ENCODE results near the gene CDKAL1.
"Not testable (repeated sequence)": the region's sequence is repeated elsewhere in the genome, so short reads cannot be mapped to it uniquely, and the experiment has no call there.

The CDKAL1 gene

DNA sequence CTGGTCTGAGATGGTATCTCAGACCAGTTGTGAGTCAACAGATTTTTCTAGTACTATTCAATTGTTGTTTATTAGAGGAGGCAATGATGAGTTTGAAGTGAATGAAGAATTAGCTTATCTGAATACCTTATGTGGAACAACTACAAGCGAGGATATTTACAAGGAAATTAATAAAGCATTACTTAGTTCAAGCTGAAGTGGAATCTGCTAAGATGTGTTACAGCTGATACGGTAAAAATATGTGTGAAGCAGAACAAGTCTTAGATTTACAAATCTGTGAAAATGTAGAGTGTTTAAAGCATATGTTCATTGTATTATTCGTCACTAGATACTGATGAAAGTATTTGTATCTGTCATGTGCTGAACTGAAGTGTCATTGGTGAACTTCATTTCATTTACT is 272.4 kb downstream of the CDKAL1 start:
- DNase-seq: no peak

DNA sequence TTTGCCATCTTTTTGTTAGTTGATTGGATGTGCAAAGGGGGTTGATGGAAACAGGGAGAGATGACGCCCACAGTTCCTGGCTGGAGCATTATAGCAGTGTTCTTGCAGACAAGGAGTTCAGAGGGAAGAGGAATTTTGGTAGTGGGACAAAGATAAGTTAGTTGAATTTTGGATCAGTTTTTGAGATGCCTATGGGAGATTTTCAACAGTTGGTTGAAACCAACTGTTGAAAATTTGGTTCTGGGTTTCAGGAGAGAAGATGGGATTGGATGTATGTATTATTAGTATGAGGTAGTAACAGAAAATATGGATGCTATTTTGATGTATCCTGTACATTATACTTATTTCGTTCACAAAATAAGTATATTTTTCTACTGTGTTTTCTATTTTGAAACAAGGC is 274.2 kb downstream of the CDKAL1 start:
- DNase-seq: no peak

DNA sequence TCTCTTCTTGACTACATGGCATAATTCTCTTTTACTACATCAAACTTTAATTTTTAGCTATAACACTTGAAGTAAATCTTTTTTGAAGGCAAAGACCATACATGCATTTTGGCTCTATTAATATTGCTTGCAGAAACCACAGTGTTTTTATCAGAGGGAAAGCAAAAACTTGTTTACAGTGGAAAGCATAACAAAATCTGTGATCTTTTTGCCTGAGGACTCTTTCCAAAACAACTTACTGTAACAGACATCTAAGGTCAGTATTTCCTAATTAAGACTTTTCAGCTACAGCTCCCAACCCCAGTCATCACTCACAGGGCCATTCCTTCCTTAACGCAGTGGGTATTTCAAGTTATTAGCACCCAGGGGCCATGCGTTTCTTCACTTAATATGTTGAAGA is 274.7 kb downstream of the CDKAL1 start:
- no peak for DNase-seq

DNA sequence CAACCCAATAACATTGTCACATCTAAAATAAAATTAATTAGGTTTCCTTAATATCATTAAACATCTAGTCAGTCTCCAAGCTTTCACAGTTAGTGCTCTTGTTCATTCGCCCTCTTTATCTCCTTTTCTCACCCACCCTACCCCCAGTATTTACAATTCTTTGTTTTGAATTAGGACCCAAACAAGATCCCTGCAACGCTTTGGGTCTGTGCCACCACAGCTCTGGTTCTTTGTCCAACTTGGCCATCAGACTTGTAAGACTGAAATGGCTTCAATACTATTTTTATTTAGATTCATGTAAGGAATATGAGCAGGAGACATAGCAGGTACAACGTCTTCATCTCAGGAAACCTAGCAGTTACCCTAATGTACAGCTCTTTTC is 276.5 kb downstream of the CDKAL1 start:
- DNase-seq: no peak

DNA sequence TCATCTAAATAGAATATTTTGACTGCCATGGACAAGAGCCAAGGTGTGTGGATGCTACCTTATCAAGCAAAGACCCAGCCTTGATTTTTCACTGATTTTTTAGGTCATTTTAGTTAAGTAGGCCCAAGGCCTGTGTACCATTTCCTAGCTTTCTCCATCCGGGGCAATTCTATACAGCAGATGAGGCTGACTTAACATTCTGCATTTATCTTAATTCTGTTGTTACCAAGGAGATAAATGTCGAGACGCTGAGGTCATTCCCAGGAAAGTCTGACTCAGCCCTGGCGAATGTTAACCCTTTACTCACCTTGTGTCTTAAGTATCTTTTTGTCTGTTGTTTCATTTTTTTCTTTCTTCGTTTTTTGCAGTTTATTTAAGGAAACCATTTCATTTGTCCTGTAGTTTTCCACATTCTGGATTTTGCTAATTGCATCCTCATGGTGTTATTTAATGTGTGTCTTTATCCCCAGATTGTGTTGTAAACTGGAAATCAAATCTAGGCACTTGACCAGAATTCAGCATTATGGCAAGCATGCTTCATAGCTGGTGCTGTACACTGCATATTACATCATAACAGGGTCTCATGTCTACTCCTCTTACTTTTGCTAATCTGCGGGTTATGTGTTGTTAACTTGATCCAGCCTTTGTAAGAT is 277.0 kb downstream of the CDKAL1 start:
- peak; percentile 98 for DNase-seq

DNA sequence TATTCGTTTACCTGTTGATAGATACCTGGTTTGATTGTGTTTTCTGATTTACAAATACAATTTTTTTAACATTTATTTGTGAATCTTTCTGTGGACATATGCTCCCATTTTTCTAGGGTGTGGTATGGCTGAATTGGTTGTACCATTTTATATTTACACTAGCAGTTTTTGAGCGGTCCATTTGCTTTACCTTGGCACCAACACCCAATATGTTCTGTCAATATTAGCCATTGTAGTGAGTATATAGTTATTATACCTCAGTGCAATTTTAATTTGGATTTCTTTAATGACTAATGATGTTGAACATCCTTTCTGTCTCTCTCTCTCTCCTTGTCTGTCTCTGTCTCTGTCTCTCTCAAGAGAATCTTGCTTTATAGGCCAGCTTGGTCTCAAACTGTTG is 278.5 kb downstream of the CDKAL1 start:
- DNase-seq: no peak

DNA sequence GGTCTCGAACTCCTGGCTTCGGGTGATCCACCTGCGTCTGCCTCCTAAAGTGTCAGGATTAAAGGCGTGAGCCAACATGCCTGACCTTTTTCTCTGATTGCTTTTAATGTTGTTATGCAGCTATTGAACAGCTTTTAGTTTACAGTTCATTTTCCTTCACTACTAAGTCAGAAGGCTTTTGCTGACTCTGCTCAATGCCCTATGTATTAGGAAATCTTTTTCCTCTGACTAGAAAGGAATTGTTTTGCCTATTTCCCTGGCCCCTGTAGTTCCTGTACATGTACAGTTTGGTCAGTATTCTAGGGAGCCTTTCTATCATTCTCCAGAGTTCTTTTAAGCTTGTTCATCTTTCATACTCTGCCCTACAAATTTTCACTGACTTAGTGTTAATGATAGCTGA is 280.2 kb downstream of the CDKAL1 start:
- DNase-seq: no peak

DNA sequence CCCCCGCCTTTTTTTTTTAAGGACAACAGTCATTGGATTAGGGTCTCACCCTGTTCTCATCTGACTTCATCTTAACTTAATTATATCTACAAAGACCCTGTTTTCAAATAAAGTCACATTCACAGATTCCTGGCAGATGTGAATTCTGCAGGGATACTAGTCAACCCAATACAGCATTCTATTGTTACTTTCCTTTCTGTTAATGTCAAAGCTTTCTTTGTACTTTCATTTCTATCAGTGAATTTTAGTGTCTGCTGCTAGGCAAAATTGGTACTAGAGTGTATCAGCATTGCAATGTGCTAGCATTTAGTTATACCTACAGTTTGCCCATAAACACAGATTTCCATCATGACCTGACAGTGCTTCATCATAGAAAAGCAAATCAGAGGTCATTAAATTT is 281.9 kb downstream of the CDKAL1 start:
- no peak for DNase-seq

DNA sequence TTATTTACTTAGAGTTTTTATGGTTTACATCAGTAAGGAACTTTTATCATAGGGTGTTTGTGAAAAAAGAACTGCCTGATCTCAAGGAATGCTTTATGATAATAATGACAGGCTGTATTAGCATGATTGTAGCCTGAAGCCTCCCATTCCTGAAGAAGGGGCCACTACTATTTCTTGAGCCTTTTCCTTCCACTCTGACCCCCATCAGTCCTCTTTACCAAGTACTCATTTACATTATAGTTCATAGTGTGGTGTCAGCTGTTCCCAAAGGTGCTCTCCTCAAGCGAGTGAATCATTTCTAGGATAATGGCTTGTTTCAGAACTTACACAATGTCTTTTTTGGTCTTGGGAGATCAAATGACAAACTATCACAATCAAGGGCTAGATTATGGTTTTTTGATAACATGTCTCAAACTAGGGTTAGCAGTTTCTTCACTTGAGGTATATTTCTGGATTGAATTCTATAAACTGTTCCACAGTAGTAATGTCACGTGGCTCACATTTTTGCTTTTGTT is 283.6 kb downstream of the CDKAL1 start:
- DNase-seq: no peak

DNA sequence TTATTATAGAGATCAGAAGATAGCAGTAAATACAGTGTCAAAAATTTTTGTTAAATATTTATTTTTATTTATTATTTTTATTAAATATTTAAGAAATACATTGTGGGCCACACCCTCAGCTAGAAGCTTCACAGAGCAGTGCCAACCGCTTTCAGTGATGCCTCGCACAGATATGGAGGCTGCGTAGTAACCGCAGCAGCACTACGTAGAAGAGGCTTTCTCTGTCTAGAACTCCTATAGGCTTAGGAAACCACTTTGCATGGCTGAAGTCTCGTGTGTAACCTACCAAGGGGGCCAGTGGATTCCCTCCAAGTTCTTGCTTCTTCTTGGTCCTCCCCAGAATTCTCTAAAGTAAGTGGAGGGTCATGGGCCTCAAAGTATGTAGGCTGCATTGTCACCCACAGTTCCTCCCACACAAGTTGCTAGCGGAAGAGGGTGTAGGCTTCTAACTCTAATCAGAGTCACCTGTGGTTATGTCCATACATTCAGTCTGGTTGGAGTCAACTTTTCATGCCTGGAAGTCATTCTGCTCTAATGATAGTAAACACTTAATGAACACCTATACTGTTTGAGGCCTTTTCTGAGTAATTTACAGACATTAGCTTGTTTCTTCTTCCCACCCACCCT is 285.6 kb downstream of the CDKAL1 start:
- no peak for DNase-seq

DNA sequence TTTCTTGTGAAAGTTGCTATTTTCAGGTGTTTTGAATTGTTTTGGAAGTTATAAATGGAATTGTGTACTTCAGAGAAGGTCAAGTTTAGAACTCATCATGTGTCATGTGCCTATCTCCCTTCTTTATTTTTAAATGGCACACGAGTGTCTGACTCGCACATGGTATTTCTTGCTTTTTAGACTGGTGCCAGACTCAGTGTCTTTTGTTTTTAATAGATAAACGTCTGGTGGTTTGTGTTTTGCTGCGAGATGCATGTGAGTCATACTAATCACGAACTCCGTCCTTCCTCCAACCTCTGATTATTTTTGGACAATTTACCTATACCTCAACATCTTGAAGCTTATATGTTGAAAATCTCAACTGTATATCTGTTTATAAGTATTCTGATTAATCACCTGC is 292.1 kb downstream of the CDKAL1 start:
- peak; percentile 64 for DNase-seq

DNA sequence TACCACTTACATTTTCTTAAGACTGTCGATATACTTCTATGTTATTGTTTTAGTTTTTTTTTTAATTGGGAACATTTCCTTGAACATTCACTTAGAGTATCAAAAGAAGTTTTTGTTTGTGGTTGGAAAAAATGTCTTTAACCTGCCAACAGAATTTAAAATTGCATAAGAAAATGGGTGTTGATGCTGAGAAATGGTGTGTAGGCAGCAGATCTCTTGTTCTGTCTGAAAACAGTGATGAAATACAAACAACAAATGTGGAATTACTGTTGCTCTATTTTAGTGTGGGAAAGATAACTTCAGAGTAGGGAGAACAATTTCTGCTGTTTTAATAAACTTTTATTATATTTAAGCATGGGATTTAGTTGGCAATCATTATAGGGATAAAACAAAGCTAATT is 293.5 kb downstream of the CDKAL1 start:
- DNase-seq: peak; percentile 44

DNA sequence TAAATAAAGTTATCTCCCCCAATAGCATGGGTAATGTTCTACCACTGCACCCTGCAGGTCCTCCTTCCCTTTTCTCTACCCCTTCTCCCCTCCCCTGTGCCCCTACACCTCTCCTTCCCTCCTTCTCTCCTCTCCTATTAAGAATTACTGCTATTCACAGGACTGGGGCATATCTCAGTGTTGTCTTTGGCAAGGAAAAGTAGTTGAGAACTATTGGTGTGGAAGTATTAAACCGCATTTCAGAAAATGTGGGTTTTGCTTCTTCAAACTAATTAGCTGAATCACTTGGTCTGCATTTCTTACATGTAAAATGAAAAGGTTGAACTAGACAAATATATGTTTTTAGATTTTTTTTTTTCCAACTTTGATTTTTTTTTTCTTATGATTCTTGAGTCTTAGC is 296.3 kb downstream of the CDKAL1 start:
- DNase-seq: no peak

DNA sequence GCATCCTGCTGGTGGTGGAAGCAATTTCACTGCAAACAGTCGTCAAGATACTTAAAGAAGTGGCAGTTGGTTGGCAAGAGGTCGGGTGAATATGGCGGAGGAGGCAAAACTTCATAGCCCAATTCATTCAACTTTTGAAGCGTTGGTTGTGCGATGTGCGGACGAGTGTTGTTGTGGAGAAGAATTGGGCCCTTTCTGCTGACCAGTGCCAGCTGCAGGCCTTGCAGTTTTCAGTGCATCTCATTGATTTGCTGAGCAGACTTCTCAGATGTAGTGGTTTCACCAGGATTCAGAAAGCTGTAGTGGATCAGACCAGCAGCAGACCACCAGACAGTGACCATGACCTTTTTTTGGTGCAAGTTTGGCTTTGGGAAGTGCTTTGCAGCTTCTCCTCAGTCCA is 297.0 kb downstream of the CDKAL1 start:
- DNase-seq: not testable (repeated sequence)

DNA sequence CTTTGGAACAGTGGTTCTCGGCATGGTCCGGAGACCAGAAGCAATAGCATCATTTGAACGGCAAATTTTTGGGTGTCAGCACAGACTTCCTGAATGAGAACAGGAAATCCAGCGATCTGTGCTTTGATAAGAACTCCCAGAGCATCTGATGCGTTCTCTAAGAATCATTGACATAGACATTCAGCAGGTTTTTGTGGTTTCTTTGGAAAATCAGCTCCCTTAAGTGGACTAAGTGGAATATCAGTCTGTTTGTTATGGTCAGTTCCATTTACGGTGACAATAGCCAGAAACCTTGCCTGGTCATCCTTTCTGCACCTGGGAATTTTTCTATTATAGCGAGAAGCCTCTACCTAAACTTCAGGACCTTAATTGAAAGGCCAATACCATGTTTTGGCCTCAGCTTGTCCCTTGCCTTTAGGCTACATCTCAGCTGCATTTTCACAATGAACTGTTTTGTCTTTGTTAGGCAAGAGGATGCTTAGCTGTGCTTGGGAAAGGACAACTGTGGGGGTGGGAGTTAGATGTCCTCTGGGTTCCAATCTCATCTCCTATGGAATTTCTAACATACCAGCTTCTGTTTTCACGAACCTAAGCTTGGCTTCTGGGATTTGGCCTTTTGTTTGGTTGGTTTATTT is 299.7 kb downstream of the CDKAL1 start:
- DNase-seq: no peak

DNA sequence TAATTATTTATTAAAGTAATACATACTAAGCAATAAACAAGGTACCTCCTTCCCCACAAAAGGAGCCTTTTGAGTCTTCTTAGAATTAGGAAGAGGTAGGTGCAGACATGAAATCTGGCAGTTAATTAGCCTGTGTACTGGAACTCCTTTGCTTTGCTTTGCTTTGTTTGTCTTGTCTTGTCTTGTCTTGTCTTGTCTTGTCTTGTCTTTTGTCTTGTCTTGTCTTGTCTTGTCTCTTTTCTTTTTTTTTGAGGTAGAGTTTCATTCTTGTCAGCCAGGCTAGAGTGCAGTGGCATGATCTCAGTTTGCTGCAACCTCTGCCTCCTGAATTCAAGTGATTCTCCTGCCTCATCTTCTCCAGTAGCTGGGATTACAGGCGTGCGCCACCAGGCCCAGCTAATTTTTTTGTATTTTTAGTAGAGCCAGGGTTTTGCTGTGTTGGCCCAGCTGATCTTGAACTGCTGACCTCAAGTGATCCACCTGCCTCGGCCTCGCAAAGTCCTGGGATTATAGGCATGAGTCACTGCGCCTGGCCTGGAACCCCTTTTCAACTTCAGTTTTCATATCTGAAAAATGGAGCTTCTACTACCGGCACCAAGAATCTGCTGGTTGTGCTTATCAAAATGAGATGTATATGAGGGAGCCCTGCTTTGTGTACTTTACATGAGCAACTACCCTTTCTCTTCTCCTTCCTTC is 301.2 kb downstream of the CDKAL1 start:
- DNase-seq: no peak

DNA sequence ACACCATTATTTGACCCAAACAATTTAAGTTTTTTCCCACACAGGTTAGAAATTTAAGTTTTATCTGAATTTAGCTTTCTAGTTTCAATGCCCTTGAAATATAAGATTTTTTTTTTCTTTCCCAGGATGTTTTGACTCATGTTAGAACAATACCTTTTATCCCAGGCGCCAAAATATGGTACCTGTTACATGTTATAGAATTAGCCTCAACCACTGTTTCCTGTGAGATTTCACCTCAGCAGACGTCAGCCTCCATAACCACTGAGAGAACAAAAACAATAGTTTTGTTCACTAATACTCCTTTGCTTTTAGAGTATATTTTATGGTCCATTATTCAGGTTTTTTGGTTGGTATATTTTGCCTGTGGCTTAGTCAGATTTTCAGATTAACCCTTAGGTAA is 302.9 kb downstream of the CDKAL1 start:
- no peak for DNase-seq

DNA sequence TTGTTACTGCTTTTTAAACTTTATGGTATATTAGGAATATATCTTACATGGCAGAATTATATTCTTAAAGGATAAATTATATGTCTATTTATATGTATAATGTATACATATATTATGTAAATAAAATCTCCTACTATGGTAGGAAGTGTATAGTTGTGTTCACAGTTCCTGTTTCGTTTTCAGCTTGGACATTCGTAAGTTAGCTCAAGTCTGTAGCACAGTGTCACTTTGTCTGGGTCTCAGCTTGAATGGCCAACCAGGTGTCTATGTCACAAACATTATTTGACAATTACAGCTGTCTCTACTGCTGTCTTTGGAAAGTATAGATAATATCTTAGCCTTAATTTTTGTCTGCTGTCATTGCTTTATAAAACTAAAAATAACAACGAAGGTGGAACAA is 303.9 kb downstream of the CDKAL1 start:
- no peak for DNase-seq

DNA sequence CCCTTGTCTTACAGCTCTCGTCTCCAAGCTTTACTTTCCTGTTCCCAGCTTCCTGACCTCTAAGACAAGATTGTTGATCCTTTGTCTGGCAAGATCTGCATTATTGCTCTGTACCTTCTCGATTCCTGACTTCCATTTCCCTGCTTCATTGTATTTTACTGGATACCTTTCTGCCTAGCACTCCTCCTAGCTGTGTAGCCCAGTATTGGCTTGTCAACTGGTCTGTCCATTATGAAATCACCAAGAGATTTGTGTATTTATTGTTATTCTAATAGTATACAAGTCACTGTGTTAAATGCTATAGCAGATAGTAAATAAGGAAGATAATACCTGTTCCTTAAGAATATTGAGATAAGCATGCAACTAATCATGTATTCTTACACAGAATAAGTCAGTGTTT is 305.4 kb downstream of the CDKAL1 start:
- DNase-seq: no peak

DNA sequence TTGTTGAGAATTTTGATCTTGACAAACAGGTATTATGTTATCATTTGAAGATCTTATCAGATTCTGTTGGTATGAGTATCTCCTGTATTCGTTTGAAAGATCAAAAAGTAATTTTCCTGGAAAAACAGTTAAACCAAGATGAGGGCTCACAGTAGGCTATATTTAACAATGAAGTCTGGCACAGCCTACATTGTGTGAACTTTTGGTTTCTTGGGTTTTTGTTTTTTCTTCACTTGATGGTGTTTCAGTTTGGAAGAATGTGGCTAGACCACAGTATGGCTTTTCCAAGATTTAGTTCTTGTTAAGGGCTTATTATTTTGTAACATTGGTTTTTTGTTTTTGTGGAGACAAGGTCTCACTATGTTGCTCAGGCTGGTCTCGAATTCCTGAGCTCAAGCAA is 306.4 kb downstream of the CDKAL1 start:
- peak; percentile 53 for DNase-seq

DNA sequence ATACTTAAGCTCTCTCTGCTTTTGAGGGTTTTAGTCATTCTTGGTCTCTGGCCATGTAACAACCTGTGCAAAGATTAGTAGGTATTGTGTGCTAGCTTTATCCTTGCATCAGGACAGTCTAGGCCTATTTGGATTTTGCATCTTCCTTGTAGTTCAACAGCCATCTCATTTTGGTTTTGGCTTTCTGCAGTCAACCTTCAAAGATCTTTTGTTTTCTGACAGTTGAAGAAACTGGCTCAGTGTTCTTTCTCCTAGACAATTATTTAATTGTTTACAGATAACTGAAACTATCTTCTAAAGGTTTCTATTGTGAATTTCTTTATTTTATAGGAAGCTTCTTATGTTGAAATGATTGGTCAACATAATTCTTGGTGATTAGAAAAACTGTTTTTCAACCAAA is 307.5 kb downstream of the CDKAL1 start:
- no peak for DNase-seq

DNA sequence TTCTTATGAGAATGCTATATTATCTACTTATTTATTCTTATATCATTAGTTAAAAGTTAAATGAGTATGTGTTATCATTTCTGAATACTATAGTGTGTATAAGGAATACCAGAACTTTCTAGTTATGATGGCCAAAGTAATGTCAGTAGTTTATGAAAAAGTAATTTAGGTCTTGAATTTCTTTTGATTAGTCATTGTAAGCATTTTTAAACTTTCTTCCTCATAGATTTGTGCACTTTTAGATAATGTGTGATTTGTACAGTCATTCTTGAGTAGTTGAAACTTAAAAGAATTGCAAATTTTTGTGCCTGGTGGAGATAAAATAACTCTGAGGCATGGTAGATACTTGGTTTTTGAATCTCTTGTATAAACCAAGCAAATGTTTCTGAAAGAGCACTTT is 311.3 kb downstream of the CDKAL1 start:
- DNase-seq: no peak

DNA sequence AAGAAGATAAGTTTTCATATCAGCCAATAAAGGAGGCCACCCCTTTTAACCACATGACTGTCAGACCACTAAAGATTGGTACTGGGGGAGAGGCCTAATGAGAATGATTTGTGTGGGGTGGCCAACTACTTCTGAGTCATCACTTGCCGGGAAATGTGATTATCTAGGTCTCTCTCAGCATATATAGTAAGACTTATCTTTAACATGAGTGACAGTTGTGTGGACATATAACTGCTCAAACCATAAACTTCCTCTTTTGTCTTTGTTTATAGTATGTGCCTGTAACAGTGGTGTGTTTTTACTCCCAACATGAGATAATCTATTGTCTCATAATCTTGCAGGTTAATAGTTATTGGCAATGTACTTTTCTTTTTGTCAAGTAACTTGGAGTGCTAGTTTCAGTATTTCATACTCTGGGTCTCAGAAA is 312.4 kb downstream of the CDKAL1 start:
- DNase-seq: peak; percentile 38

DNA sequence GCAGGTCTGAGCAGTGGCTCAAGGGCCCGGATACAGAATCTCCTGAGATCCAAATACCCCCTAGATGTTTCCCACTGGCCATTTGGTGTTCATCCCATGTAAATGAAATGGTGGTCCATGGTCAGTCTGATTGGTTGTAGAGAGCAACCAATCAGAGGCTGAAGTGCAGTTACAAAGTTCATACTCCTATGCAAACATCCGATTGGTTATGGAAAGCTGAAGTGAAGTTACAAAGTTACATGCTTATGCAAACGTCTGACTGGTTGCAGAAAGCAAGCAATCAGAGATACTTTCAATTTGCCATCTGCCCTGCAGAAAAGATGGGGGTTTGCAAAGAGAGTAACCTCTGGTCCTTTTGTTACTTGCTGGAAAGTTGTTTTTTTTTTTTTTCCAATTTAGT is 313.6 kb downstream of the CDKAL1 start:
- DNase-seq: no peak

Data from fibroblast of skin of right biceps (primary cell).